ENCODE measurements around the gene ZNF746.

ZNF746 gene

GRCh38 chr7:149423449-149424110, 74.0 kb downstream of the ZNF746 start:
- no peak for DNase-seq

- DNase-seq = peak; percentile 2 to 42 (median 16)
These were observed 74.7 kb downstream of the ZNF746 start for GRCh38 chr7:149422914-149423301.

Measured in suppressor macrophage (primary cell).